DOHH2 (cell line): ENCODE results near the gene L3MBTL3.

Experiments used
- CTCF ChIP-seq: fragments of 200-600 bp; sonication (generic); IDR thresholded peaks from one replicate; pipeline ENCODE4 v1.5.1; 2014; ENCODE audit warnings: antibody characterized with exemption, mild to moderate bottlenecking, low read depth, low read length; ENCODE audit not compliant: poor library complexity, severe bottlenecking
- EZH2phosphoT487 ChIP-seq: fragments of 200-600 bp; sonication (generic); IDR thresholded peaks from 2 replicates; pipeline ENCODE4 v1.6.1; 2017; ENCODE audit warnings: borderline replicate concordance, mild to moderate bottlenecking, antibody characterized with exemption, low read length, moderate library complexity, mixed read lengths

GRCh38 chr6:129992881-129993280, 25.5 kb upstream of the L3MBTL3 start:
- TF ChIP-seq CTCF = no peak
- TF ChIP-seq EZH2phosphoT487 = no peak
